Endothelial cell of umbilical vein (primary cell): Measurements from ENCODE around the gene HOXA2. TPM values are rescaled to one million over a fixed set of nuclear protein-coding genes. Genes with fewer than 3 reads are reported as not detected.

Source experiments
- BruUV-seq: library from RNA; stranded (reverse); fragments of 400-500 nt; replicated peaks from 2 replicates; lab custom pipeline; 2021; lab: Mats Ljungman, UMichigan
- CTCF ChIA-PET: fragments of 300-600, 350-600 bp; sonication (Branson Sonifier 250); formaldehyde crosslinking; loops from one replicate; lab custom pipeline; 2021; ENCODE audit warnings: antibody characterized with exemption, inconsistent platforms; lab: Charles Lee
- POLR2A ChIA-PET: fragments of 300-600, 350-600 bp; sonication (Branson Sonifier 250); formaldehyde crosslinking; loops from one replicate; lab custom pipeline; 2021; ENCODE audit warnings: antibody characterized with exemption, inconsistent platforms; lab: Charles Lee
- DNase-seq: peaks from one replicate; pipeline ENCODE4 v3.0.0-alpha.2; 2011; ENCODE audit warnings: low read depth, low spot score
- FAIRE-seq: peaks from 2 replicates; lab custom pipeline; 2011; peaks lifted over from hg19 to GRCh38; lab: Jason Lieb, UNC
- H2AFZ ChIP-seq: 2 replicates; pipeline ENCODE4 v1.6.0; 2012; ENCODE audit warnings: low read depth, low read length, control low read depth, inconsistent platforms
- H3K27ac ChIP-seq: 2 replicates; pipeline ENCODE4 v1.5.1; 2011; ENCODE audit warnings: low read depth, mild to moderate bottlenecking, control low read depth, low read length, moderate library complexity; ENCODE audit not compliant: insufficient read depth
- H3K27me3 ChIP-seq, 2 experiments: 2 replicates each; pipeline versions ENCODE4 v1.6.0 to v1.6.1; 2011; ENCODE audit warnings: low read length in 2 of 2, mixed read lengths in 1 of 2; ENCODE audit not compliant: control insufficient read depth in 2 of 2, insufficient read depth in 2 of 2
- H3K36me3 ChIP-seq, 2 experiments: 2 replicates in 1 of 2; 3 replicates in 1 of 2; pipeline ENCODE4 v1.5.1; 2011; ENCODE audit warnings: low read length in 2 of 2, mild to moderate bottlenecking in 1 of 2, moderate library complexity in 1 of 2; ENCODE audit not compliant: control insufficient read depth in 2 of 2, insufficient read depth in 2 of 2; ENCODE audit errors: extremely low read depth in 1 of 2
- H3K4me1 ChIP-seq: 3 replicates; pipeline ENCODE4 v1.5.1; 2011; ENCODE audit warnings: mild to moderate bottlenecking, low read length; ENCODE audit not compliant: control insufficient read depth, insufficient read depth; ENCODE audit errors: extremely low read depth
- H3K4me2 ChIP-seq: 2 replicates; pipeline ENCODE4 v1.6.1; 2011; ENCODE audit warnings: low read length, control low read depth, mixed read lengths; ENCODE audit not compliant: insufficient read depth
- H3K4me3 ChIP-seq, 3 experiments: fragments of 200-600 bp in 1 of 3; sonication (generic), shearing (Covaris generic) in 1 of 3; replicated peaks in 1 of 3; 2 replicates each; pipeline ENCODE4 v1.5.1; 2011 to 2016; ENCODE audit warnings: control low read depth in 3 of 3, low read length in 3 of 3, mild to moderate bottlenecking in 2 of 3, inconsistent platforms in 1 of 3, low read depth in 1 of 3, moderate library complexity in 1 of 3; ENCODE audit not compliant: insufficient read depth in 1 of 3
- H3K79me2 ChIP-seq: 2 replicates; pipeline ENCODE4 v1.6.0; 2012; ENCODE audit warnings: low read length, inconsistent platforms; ENCODE audit not compliant: control insufficient read depth, insufficient read depth
- H3K9ac ChIP-seq: replicated peaks from 2 replicates; pipeline ENCODE3; 2011; ENCODE audit warnings: low read length, control low read depth; ENCODE audit not compliant: insufficient read depth; ENCODE audit errors: extremely low read depth
- H3K9me1 ChIP-seq: replicated peaks from 3 replicates; pipeline ENCODE4 v1.6.0; 2011; ENCODE audit warnings: mild to moderate bottlenecking, low read length; ENCODE audit not compliant: control insufficient read depth, insufficient read depth; ENCODE audit errors: extremely low read depth
- H3K9me3 ChIP-seq: replicated peaks from 2 replicates; pipeline ENCODE4 v1.5.1; 2012; ENCODE audit warnings: low read length, inconsistent platforms; ENCODE audit not compliant: control insufficient read depth, insufficient read depth
- H4K20me1 ChIP-seq: replicated peaks from 2 replicates; pipeline ENCODE3; 2011; ENCODE audit warnings: mild to moderate bottlenecking, low read length; ENCODE audit not compliant: control insufficient read depth, insufficient read depth; ENCODE audit errors: extremely low read depth
- EZH2 ChIP-seq: IDR thresholded peaks from 2 replicates; pipeline ENCODE4 v1.6.1; 2012; ENCODE audit warnings: borderline replicate concordance, low read depth, mild to moderate bottlenecking, moderate library complexity, low read length, inconsistent platforms; ENCODE audit not compliant: severe bottlenecking
- FOS ChIP-seq: IDR thresholded peaks from 2 replicates; pipeline ENCODE4 v1.6.1; 2011; ENCODE audit warnings: mild to moderate bottlenecking, low read length, moderate library complexity, borderline replicate concordance; ENCODE audit not compliant: insufficient read depth
- JUN ChIP-seq: IDR thresholded peaks from 2 replicates; pipeline ENCODE4 v1.6.1; 2011; ENCODE audit warnings: borderline replicate concordance, low read depth; ENCODE audit not compliant: insufficient read length, insufficient read depth
- POLR2A ChIP-seq: IDR thresholded peaks from 2 replicates; pipeline ENCODE4 v1.6.1; 2012; ENCODE audit warnings: low read depth, mild to moderate bottlenecking, control low read depth, low read length
- POLR2AphosphoS5 ChIP-seq: IDR thresholded peaks from 2 replicates; pipeline ENCODE4 v1.6.1; 2012; ENCODE audit warnings: low read depth, mild to moderate bottlenecking, control low read depth, low read length, moderate library complexity; ENCODE audit not compliant: insufficient read depth
- dilution Hi-C: fragments of 300-500 bp; cut with MboI; formaldehyde crosslinking; loops from one replicate; pipeline ENCODE4 v1.15.0; 2019; ENCODE audit warnings: low sequenced_read_pairs; ENCODE audit not compliant: extremely low pct_ligation_motif_present
- intact Hi-C: fragments of 100-400 bp; cut with micrococcal nuclease; formaldehyde crosslinking; loops from one replicate; pipeline ENCODE4 v1.10.0; 2022
- polyA plus RNA-seq, 4 experiments: library from polyadenylated mRNA; depleted of rRNA in 3 of 4; stranded (reverse) in 3 of 4; unstranded in 1 of 4; fragments of >200 nt; gene quantifications; 2 replicates each; pipeline versions ENCODE4 v1.2.1 to v1.2.3, GENCODE V29; 2011 to 2012; ENCODE audit warnings: missing spikeins in 1 of 4
- total RNA-seq: library from RNA; stranded (reverse); gene quantifications from 2 replicates; pipeline ENCODE4 v1.2.3, GENCODE V29; 2021
- TF ChIP-seq, protein P1 (sequence below): IDR thresholded peaks from 2 replicates; pipeline ENCODE4 v1.6.1; 2011; ENCODE audit not compliant: insufficient read depth, insufficient read length

HOXA2 gene
- total and polyA plus RNA-seq, 2 donors (not counting 3 experiments of a cell fraction or from before 2014, with no cell fraction given) = 1.6 to 2.3 TPM

DNA sequence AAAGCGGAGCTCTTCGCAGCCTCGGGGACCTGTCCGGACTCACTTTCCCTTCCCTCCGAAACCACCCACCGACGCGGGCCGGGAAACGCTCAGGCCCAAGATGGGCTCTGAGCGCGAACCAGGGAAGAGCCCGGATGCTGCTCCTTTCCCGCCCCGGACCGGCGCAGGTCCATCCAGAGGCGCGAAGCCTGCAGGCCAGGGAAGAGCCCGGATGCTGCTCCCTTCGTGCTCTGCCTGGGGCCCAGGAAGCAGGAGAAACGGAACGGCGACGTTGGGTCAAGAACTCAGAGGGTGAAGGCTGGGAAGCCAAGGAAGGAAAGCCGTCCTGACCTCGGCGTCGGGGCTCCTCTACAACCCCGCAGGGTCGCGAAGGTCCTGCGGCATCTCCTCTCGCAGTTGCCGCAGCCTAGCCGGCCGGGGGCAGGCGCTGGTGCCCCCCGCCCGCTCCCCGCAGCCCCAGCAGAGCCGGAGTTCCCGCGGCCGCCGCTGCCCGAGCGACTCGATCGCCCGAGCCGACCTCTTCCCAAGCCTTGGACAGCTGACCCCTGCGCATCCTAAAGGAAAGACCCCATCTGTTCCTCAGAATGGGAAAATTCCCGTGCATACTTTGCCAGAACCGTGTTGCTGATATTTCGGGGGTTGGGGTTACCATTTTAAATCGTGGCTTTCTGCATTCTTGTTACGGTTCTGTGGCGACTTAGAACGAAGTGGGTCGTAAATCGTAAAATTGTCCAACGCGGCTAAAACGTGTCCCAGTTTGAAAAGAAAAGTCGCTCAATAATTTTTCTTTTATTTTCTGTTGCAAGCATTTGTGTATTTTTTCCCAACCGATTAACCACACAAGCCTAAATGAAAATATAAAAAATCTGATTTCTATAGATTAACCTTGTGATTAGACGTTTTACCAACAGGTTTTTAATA, 14.2 kb downstream of the HOXA2 start:
- POLR2A ChIA-PET = no interaction called here
- H3K9me1 ChIP-seq = no peaks in the 10 kb centered on the region
- no peaks in the 10 kb centered on the region for H4K20me1 ChIP-seq
- intact Hi-C loops (no loop called here), dilution Hi-C loops (no loop called here)
- peak overlapping the region in 1 of 3 experiments; percentile 9 for H3K4me3 ChIP-seq
- TF ChIP-seq JUN (no peak), EZH2 (peak; percentile 59)
- TF ChIP-seq, protein P1, sequence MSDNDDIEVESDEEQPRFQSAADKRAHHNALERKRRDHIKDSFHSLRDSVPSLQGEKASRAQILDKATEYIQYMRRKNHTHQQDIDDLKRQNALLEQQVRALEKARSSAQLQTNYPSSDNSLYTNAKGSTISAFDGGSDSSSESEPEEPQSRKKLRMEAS = peak; percentile 4
- peaks cover 9% of the 10 kb centered on the region for H3K4me1 ChIP-seq
- H2AFZ ChIP-seq = peak overlapping the region; percentile 94
- no TSS peak for BruUV-seq
- H3K79me2 ChIP-seq = no peaks in the 10 kb centered on the region
- FAIRE-seq = no peak
- H3K4me2 ChIP-seq = peak overlapping the region; percentile 65
- no peak for DNase-seq
- no peak overlapping the region for H3K27ac ChIP-seq
- no peak overlapping the region for H3K9ac ChIP-seq
- H3K27me3 ChIP-seq = peaks cover 2 to 4% of the 10 kb centered on the region in 2 experiments
- H3K36me3 ChIP-seq = no peaks in the 10 kb centered on the region
- CTCF ChIA-PET = interaction anchor here (1.1 kb wide), 1 partner anchor 57 kb away, joined by 3 read pairs; no protein-coding TSS in a partner anchor
- H3K9me3 ChIP-seq = no peaks in the 10 kb centered on the region

DNA sequence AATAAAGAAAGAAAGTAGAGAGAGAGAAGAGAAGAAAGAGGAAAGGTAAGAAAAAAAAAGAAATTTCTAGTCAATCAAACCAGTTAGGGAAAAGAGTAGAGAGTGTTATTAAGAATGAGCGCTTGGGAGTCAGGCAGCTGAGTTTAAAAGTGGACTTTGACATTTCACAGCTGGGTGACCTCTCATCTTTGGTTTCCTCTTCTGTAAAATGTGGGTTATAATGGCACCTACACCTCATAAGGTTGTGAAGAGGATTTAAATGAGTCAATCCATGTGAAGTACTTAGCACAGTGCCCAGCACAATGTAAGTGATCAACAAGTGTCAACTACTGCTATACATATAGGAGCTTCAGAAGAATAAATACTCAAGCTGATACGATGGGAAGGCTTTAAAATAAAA, 18.8 kb downstream of the HOXA2 start:
- no TSS peak for BruUV-seq
- TF ChIP-seq, protein P1 = no peak
- TF ChIP-seq JUN = no peak
- no peak for TF ChIP-seq FOS
- no peak for TF ChIP-seq EZH2
- no peak for TF ChIP-seq POLR2A
- no peak for TF ChIP-seq POLR2AphosphoS5
- intact Hi-C loops (no loop called here), dilution Hi-C loops (no loop called here)
- no peak overlapping the region for H3K27ac ChIP-seq
- ChIA-PET CTCF (interaction anchor here (0.7 to 1.4 kb wide), 3 partner anchors 10 to 25 kb away, joined by 3 to 4 read pairs (median 3); no protein-coding TSS in a partner anchor), POLR2A (no interaction called here)
- H3K9ac ChIP-seq = no peak overlapping the region
- no peaks in the 10 kb centered on the region for H3K9me1 ChIP-seq
- no peaks in the 10 kb centered on the region for H3K79me2 ChIP-seq
- DNase-seq (no peak), FAIRE-seq (no peak)
- no peaks in the 10 kb centered on the region for H3K9me3 ChIP-seq
- H3K4me3 ChIP-seq = no peak overlapping the region
- no peaks in the 10 kb centered on the region for H3K36me3 ChIP-seq
- no peaks in the 10 kb centered on the region for H4K20me1 ChIP-seq
- no peak overlapping the region for H3K4me2 ChIP-seq
- H3K27me3 ChIP-seq = peaks cover 0 to 2% of the 10 kb centered on the region in 2 experiments
- H3K4me1 ChIP-seq = no peaks in the 10 kb centered on the region
- no peak overlapping the region for H2AFZ ChIP-seq
